Measurements from ENCODE around the gene GPR151. TPM values are rescaled to one million over a fixed set of nuclear protein-coding genes. Genes with fewer than 3 reads are reported as not detected.
"Not testable (repeated sequence)": the region's sequence is repeated elsewhere in the genome, so short reads cannot be mapped to it uniquely, and the experiment has no call there.

The GPR151 gene
- total and polyA plus RNA-seq, 2 donors (not counting 1 experiment from before 2014, with no cell fraction given): not detected

GRCh38 chr5:146561711-146562110, 45.7 kb upstream of the GPR151 start:
- Histone ChIP-seq H3K27ac (ENCODE audit: insufficient read depth, low read length) (no peak overlapping the region), H3K9me3 (ENCODE audit: control insufficient read depth, insufficient read depth, low read depth, low read length) (no peaks in the 10 kb centered on the region), H3K9ac (ENCODE audit: insufficient read depth, low read length) (no peak overlapping the region), H3K4me2 (ENCODE audit: extremely low read depth, insufficient read depth, low read length) (no peak overlapping the region), H3K36me3 (ENCODE audit: control insufficient read depth, insufficient read depth, low read length) (no peaks in the 10 kb centered on the region), H3K27me3 (ENCODE audit: control insufficient read depth, insufficient read depth, low read length) (no peaks in the 10 kb centered on the region), H2AFZ (ENCODE audit: low read length) (no peak overlapping the region), H3K4me1 (ENCODE audit: control insufficient read depth, extremely low read depth, insufficient read depth, low read length) (no peaks in the 10 kb centered on the region), H3K4me3 (replicated peaks in 1 of 4; ENCODE audit: control extremely low read depth in 1 of 4, insufficient read depth in 1 of 4, low read depth in 3 of 4, low read length in 4 of 4) (no peak overlapping the region), H3K79me2 (ENCODE audit: control insufficient read depth, insufficient read depth, low read length) (no peaks in the 10 kb centered on the region), H4K20me1 (ENCODE audit: control insufficient read depth, extremely low read depth, insufficient read depth, low read length) (no peaks in the 10 kb centered on the region)
- TF ChIP-seq, protein P1, sequence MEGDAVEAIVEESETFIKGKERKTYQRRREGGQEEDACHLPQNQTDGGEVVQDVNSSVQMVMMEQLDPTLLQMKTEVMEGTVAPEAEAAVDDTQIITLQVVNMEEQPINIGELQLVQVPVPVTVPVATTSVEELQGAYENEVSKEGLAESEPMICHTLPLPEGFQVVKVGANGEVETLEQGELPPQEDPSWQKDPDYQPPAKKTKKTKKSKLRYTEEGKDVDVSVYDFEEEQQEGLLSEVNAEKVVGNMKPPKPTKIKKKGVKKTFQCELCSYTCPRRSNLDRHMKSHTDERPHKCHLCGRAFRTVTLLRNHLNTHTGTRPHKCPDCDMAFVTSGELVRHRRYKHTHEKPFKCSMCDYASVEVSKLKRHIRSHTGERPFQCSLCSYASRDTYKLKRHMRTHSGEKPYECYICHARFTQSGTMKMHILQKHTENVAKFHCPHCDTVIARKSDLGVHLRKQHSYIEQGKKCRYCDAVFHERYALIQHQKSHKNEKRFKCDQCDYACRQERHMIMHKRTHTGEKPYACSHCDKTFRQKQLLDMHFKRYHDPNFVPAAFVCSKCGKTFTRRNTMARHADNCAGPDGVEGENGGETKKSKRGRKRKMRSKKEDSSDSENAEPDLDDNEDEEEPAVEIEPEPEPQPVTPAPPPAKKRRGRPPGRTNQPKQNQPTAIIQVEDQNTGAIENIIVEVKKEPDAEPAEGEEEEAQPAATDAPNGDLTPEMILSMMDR (conservative IDR thresholded peaks at IDR 0.05 in 1 of 2, IDR thresholded peaks at IDR 0.05 in 1 of 2; ENCODE audit: low read depth in 1 of 2, low read length in 2 of 2): no peak
- no peak for TF ChIP-seq EZH2 (IDR thresholded peaks at IDR 0.05; ENCODE audit: low read length, missing control alignments)
- peak in 1 of 2 donors; percentile 78 for DNase-seq (ENCODE audit: low read depth in 2 of 2)

DNA sequence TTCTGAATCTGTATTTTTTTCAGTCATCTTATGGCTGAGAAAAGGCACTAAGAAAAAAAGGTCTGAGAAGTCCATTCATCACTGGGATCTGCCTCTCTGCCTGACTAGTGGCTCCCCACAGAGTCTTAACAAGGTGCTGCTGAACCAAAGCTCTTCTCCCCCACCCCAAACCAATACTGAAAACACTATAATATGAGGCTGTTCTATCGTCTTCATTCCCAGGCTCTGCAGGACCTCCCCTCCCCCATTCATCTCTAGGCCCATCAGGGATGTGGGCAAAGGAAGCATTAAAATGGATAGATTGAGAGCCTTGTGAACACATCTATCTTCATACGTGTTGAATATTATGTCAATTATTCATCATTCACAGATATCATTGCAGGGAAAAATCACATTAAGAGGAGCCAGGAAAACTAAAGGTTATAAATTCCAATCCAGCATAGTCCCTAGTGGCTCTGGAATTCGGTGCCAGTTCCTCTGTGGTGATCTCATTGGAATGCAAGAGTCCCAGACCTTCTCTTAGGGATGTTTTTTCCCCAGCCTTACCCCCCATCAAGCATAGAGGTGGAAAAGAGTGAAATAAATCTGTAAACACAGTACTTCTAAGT, 44.3 kb upstream of the GPR151 start:
- H4K20me1 ChIP-seq (ENCODE audit: control insufficient read depth, extremely low read depth, insufficient read depth, low read length): no peaks in the 10 kb centered on the region
- no peaks in the 10 kb centered on the region for H3K9me3 ChIP-seq (ENCODE audit: control insufficient read depth, insufficient read depth, low read depth, low read length)
- no peak overlapping the region for H3K9ac ChIP-seq (ENCODE audit: insufficient read depth, low read length)
- TF ChIP-seq, protein P1 (conservative IDR thresholded peaks at IDR 0.05 in 1 of 2, IDR thresholded peaks at IDR 0.05 in 1 of 2; ENCODE audit: low read depth in 1 of 2, low read length in 2 of 2): no peak
- no peak for TF ChIP-seq EZH2 (IDR thresholded peaks at IDR 0.05; ENCODE audit: low read length, missing control alignments)
- H3K27me3 ChIP-seq (ENCODE audit: control insufficient read depth, insufficient read depth, low read length): no peaks in the 10 kb centered on the region
- no peak overlapping the region for H2AFZ ChIP-seq (ENCODE audit: low read length)
- no peak overlapping the region for H3K27ac ChIP-seq (ENCODE audit: insufficient read depth, low read length)
- no peak overlapping the region for H3K4me3 ChIP-seq (replicated peaks in 1 of 4; ENCODE audit: control extremely low read depth in 1 of 4, insufficient read depth in 1 of 4, low read depth in 3 of 4, low read length in 4 of 4)
- H3K79me2 ChIP-seq (ENCODE audit: control insufficient read depth, insufficient read depth, low read length): no peaks in the 10 kb centered on the region
- peak in 1 of 2 donors; percentile 81 for DNase-seq (ENCODE audit: low read depth in 2 of 2)
- H3K4me2 ChIP-seq (ENCODE audit: extremely low read depth, insufficient read depth, low read length): peak overlapping the region; percentile 8
- no peaks in the 10 kb centered on the region for H3K36me3 ChIP-seq (ENCODE audit: control insufficient read depth, insufficient read depth, low read length)
- H3K4me1 ChIP-seq (ENCODE audit: control insufficient read depth, extremely low read depth, insufficient read depth, low read length): no peaks in the 10 kb centered on the region

GRCh38 chr5:146556884-146557283, 40.9 kb upstream of the GPR151 start:
- H3K4me2 ChIP-seq (ENCODE audit: extremely low read depth, insufficient read depth, low read length); H3K9me3 ChIP-seq (ENCODE audit: control insufficient read depth, insufficient read depth, low read depth, low read length); DNase-seq (ENCODE audit: low read depth in 2 of 2); H3K27me3 ChIP-seq (ENCODE audit: control insufficient read depth, insufficient read depth, low read length); H4K20me1 ChIP-seq (ENCODE audit: control insufficient read depth, extremely low read depth, insufficient read depth, low read length); H2AFZ ChIP-seq (ENCODE audit: low read length); H3K4me3 ChIP-seq (replicated peaks in 1 of 4; ENCODE audit: control extremely low read depth in 1 of 4, insufficient read depth in 1 of 4, low read depth in 3 of 4, low read length in 4 of 4); H3K36me3 ChIP-seq (ENCODE audit: control insufficient read depth, insufficient read depth, low read length); H3K9ac ChIP-seq (ENCODE audit: insufficient read depth, low read length); H3K79me2 ChIP-seq (ENCODE audit: control insufficient read depth, insufficient read depth, low read length); H3K4me1 ChIP-seq (ENCODE audit: control insufficient read depth, extremely low read depth, insufficient read depth, low read length); H3K27ac ChIP-seq (ENCODE audit: insufficient read depth, low read length): not testable (repeated sequence)
